Measurements from ENCODE around the gene CCKAR.

- TF ChIP-seq REST (IDR thresholded peaks at IDR 0.05; ENCODE audit: insufficient replicate concordance, low read depth) (no peak), POLR2AphosphoS5 (IDR thresholded peaks at IDR 0.05; ENCODE audit: low read depth) (no peak)
These were observed 14.6 kb downstream of the CCKAR start for GRCh38 chr4:26475716-26476115.

Measured in HL-60 (cell line).